ENCODE measurements around the gene ADGRG3. TPM values are rescaled to one million over a fixed set of nuclear protein-coding genes. Genes with fewer than 3 reads are reported as not detected.

ADGRG3 gene
- total RNA-seq, 2 donors from 2014 or later = 0.21 to 0.84 TPM

Other genes starting within 250 kb of the ADGRG3 start
- 10 to 100 TPM; 35.2 to 38.0 TPM for gene CIAPIN1, start 220.9 kb upstream of the ADGRG3 start, total RNA-seq
- gene COQ9, start 220.8 kb upstream of the ADGRG3 start, total RNA-seq = 10 to 100 TPM; 14.8 to 44.3 TPM
- gene POLR2C, start 205.6 kb upstream of the ADGRG3 start, total RNA-seq = 10 to 100 TPM; 64.3 to 65.3 TPM
- 1 to 10 TPM; 7.1 to 7.7 TPM for gene DOK4, start 181.8 kb upstream of the ADGRG3 start, total RNA-seq
- gene CCDC102A, start 131.7 kb upstream of the ADGRG3 start, total RNA-seq = 10 to 100 TPM in 1 of 2 donors, 1 to 10 TPM in 1; 5.4 to 13.9 TPM
- 1 to 10 TPM; 2.6 to 5.3 TPM for gene ADGRG5, start 125.7 kb upstream of the ADGRG3 start, total RNA-seq
- 1 to 10 TPM; 4.3 to 8.2 TPM for gene ADGRG1, start 39.7 kb upstream of the ADGRG3 start, total RNA-seq
- not detected for gene DRC7, start 26.5 kb downstream of the ADGRG3 start, total RNA-seq
- 10 to 100 TPM; 20.2 to 33.9 TPM for gene KATNB1, start 67.5 kb downstream of the ADGRG3 start, total RNA-seq
- under 1 TPM; 0.16 to 0.64 TPM for gene KIFC3, start 134.2 kb downstream of the ADGRG3 start, total RNA-seq

Data from activated naive CD4-positive, alpha-beta T cell treated with anti-CD3 and anti-CD28 coated beads, Interleukin-2, amount 50 U/mL, for 72 hours (primary cell).